AG09309 (cell line): ENCODE data around the gene NELFB.

ENCODE experiments used
- DNase-seq: peaks from one replicate; pipeline ENCODE4 v3.0.0-alpha.2; 2010; ENCODE audit warnings: low read depth
- H3K4me3 ChIP-seq: 2 replicates; pipeline ENCODE4 v1.5.1; 2011; ENCODE audit warnings: mild to moderate bottlenecking, low read depth, low read length, moderate library complexity; ENCODE audit not compliant: control insufficient read depth
- CTCF ChIP-seq: IDR thresholded peaks from 2 replicates; pipeline ENCODE4 v1.5.1; 2011; ENCODE audit warnings: mild to moderate bottlenecking, low read depth, low read length, inconsistent platforms; ENCODE audit not compliant: insufficient read depth, control insufficient read depth; ENCODE audit errors: missing control alignments

The NELFB gene

DNA sequence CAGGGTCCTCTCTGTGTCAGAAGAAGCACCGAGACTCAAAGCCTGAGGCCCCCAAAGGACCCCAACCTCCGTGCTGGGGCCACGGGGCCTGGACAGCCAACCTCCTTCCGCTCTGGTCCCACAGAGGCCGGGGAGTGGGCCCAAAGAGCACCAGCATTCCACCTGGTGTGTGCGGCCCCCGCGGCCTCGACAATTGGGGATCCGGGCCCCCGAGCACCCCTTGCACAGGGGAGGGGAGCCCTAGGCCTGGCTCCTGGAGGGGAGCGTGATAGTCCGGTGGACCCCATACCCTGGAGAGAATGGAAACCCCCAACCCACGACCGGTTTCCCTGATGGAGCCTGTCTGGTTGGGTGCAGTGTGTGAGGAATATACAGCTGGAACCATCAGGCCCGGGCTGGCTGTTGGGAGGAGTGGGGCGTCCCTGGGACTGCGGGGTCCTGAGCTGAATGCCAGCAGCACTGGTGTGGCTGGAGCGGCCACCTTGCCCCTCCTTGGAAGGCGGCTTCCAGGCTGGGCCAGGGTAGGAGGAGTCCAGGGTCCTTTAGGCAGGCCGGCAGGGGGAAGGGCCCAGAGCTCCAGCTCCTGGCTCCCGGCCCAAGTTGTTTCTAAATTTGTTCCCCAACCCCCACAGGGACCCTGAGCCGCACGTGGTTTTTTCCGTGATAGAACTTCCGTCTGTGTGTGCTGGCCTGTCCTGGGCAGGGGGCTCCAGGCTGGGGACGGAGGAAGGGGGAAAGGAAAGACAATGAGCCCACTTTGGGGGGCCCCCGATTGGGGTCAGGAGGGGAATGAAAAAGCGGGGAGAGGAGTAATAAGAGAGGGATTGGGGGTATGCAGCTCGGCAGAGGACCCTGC is 21.6 kb downstream of the NELFB start:
- peak overlapping the region; percentile 87 for H3K4me3 ChIP-seq
- no peak for TF ChIP-seq CTCF
- no peak for DNase-seq

- TF ChIP-seq CTCF: peak; percentile 39
- H3K4me3 ChIP-seq: peak within 1 kb of the TSS; percentile 87
- no peak for DNase-seq
Measured at GRCh38 chr9:137277329-137278041, 22.4 kb downstream of the NELFB start, which contains the start of gene TOR4A. TSS of gene TOR4A (plus strand) at chr9:137277726. CDS start at chr9:137278690, 964 bp downstream.

GRCh38 chr9:137278061-137278701 is 23.1 kb downstream of the NELFB start:
- TF ChIP-seq CTCF: no peak
- H3K4me3 ChIP-seq: peak overlapping the region; percentile 87
- DNase-seq: no peak

DNA sequence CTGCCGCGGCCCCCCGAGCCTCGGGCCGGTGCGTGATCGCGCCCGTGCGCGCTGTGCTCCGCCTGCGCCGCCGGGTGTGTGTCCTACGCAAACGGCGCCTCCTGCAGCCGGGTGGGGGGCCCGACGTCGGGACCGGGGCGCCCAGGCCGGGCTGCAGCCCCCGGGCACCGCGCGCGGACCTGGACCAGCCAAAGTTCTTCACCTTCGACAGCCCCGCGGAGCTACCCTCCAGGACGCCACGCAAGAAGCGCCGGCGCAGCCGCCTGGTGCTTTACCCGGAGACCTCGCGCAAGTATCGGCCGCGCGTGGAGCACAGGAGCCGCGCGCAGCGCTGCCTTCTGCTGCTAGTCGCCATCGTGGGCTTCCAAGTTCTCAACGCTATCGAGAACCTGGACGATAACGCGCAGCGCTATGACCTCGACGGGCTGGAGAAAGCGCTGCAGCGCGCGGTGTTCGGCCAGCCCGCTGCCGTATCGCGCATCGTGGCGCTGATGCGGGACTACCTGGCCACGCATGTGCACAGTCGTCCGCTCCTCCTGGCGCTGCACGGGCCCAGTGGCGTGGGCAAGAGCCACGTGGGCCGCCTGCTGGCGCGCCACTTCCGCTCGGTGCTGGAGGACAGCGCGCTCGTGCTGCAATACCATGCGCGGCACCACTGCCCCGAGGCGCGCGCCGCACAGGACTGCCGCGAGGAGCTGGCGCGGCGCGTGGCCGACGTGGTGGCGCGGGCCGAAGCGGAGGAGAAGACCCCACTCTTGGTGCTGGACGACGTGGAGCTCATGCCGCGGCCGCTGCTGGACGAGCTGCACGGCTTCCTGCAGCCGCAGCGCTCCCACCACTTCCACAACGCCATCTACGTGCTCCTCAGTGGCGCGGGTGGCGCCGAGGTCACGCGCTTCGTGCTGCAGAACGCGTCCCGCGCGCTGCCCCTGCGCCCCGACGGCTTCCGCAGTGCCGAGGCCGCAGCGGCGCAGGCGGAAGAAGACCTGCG is 23.9 kb downstream of the NELFB start:
- DNase-seq: no peak
- peak overlapping the region; percentile 87 for H3K4me3 ChIP-seq
- TF ChIP-seq CTCF: no peak

DNA sequence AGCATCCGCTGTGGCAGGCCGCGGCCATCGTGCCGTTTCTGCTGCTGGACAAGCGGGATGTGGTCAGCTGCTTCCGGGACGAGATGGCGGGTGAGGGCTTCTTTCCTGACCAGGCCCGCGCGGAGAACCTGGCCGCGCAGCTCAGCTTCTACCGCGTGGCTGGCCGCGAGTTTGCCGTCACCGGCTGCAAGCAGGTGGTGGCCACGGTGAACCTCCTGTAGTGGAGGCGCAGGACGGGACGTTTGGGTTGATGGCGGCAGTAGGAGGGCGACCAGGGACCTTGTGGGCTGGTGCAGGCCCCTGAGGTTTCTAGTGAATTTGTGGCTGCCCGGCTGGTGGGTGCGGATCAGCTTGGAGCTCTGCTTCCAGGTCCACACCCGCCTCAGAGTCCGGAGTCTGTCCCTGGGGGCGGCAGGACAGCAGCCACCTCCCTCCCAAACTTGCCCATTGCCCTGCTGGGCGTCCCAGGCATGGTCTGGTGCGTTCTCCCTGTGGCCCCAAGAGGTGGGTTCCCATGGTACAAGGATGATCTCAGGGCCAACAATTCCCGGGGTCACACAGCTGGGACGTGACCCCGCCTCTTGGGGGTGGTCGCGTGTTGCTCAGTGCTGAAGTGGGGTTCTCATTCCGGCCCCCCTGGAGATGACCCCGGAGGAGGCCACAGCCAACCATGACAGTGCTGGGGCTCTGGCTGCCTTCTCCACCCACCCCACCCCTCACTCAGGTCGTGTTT is 24.8 kb downstream of the NELFB start:
- DNase-seq: no peak
- TF ChIP-seq CTCF: no peak
- no peak overlapping the region for H3K4me3 ChIP-seq
